UCSD-AML1 (cell line): ENCODE data around the gene SYMPK.
"Not testable (repeated sequence)": the region's sequence is repeated elsewhere in the genome, so short reads cannot be mapped to it uniquely, and the experiment has no call there.

Experiments
- DNase-seq: peaks from one replicate; lab custom pipeline; 2025; ENCODE audit not compliant: unreplicated experiment; lab: John Stamatoyannopoulos, UW

SYMPK gene

GRCh38 chr19:45870798-45871197 lies 7.9 kb upstream of the SYMPK start:
- no peak for DNase-seq

GRCh38 chr19:45867241-45867640 lies 4.3 kb upstream of the SYMPK start:
- DNase-seq = not testable (repeated sequence)

- no peak for DNase-seq
Measured at GRCh38 chr19:45866400-45867176, 3.6 kb upstream of the SYMPK start.

GRCh38 chr19:45865269-45865948 lies 2.5 kb upstream of the SYMPK start:
- no peak for DNase-seq

GRCh38 chr19:45864629-45865082 lies 1.7 kb upstream of the SYMPK start:
- DNase-seq = no peak

- DNase-seq = peak; percentile 68
Measured at GRCh38 chr19:45863840-45864628, 1.1 kb upstream of the SYMPK start, which contains the start of gene FOXA3. Gene FOXA3, plus strand, starts transcription at chr19:45864326. Its CDS starts 131 bp downstream, at chr19:45864457.

- no peak for DNase-seq
Measured at GRCh38 chr19:45863335-45863839, 440 bp upstream of the SYMPK start.

- DNase-seq = no peak
Measured at GRCh38 chr19:45862271-45862563, 730 bp downstream of the SYMPK start.

- no peak for DNase-seq
Measured at GRCh38 chr19:45860359-45861259, 2.3 kb downstream of the SYMPK start.

- no peak for DNase-seq
Measured at GRCh38 chr19:45854167-45854778, 8.7 kb downstream of the SYMPK start.

- no peak for DNase-seq
Measured at GRCh38 chr19:45852983-45853382, 10.0 kb downstream of the SYMPK start.

- DNase-seq = no peak
Measured at GRCh38 chr19:45852145-45852750, 10.7 kb downstream of the SYMPK start.

GRCh38 chr19:45848922-45849321 lies 14.0 kb downstream of the SYMPK start:
- no peak for DNase-seq

- no peak for DNase-seq
Measured at GRCh38 chr19:45847663-45848062, 15.3 kb downstream of the SYMPK start.

GRCh38 chr19:45842198-45842597 lies 20.7 kb downstream of the SYMPK start:
- no peak for DNase-seq

- DNase-seq = no peak
Measured at GRCh38 chr19:45834970-45835369, 28.0 kb downstream of the SYMPK start.

GRCh38 chr19:45828945-45829344 lies 34.0 kb downstream of the SYMPK start:
- DNase-seq = no peak

- DNase-seq = no peak
Measured at GRCh38 chr19:45828523-45828922, 34.4 kb downstream of the SYMPK start.

- DNase-seq = no peak
Measured at GRCh38 chr19:45827459-45828093, 35.4 kb downstream of the SYMPK start.
